SU-DHL-6 (cell line): ENCODE results near the gene PRCC.

Experiments
- H2AFZ ChIP-seq: fragments of 200-600 bp; sonication (generic); 2 replicates; pipeline ENCODE4 v1.6.1; 2014; ENCODE audit warnings: low read depth, mild to moderate bottlenecking, moderate library complexity, mixed read lengths, antibody characterized with exemption, low read length; ENCODE audit not compliant: severe bottlenecking
- H3F3A ChIP-seq: fragments of 200-600 bp; shearing (Covaris generic); 2 replicates; pipeline ENCODE4 v1.6.0; 2016; ENCODE audit warnings: antibody characterized with exemption, mild to moderate bottlenecking; ENCODE audit not compliant: insufficient read depth
- H3K27ac ChIP-seq: fragments of 200-600 bp; sonication (generic); 2 replicates; pipeline ENCODE4 v1.5.1; 2016; ENCODE audit warnings: low read depth, mild to moderate bottlenecking, low read length, moderate library complexity, mixed read lengths
- H3K27me3 ChIP-seq: fragments of 200-600 bp; sonication (generic), shearing (Covaris generic); 2 replicates; pipeline ENCODE4 v1.6.0; 2014; ENCODE audit warnings: mild to moderate bottlenecking, low read length
- H3K36me3 ChIP-seq: fragments of 200-600 bp; sonication (generic); 2 replicates; pipeline ENCODE4 v1.6.1; 2014; ENCODE audit warnings: mild to moderate bottlenecking, low read length, mixed read lengths
- H3K4me2 ChIP-seq: fragments of 300-600, 200-600 bp; shearing (Covaris generic), sonication (generic); 2 replicates; pipeline ENCODE4 v1.6.0; 2014; ENCODE audit warnings: low read length, low read depth, mild to moderate bottlenecking; ENCODE audit not compliant: poor library complexity, severe bottlenecking
- H3K4me3 ChIP-seq: fragments of 200-600 bp; sonication (generic); 2 replicates; pipeline ENCODE4 v1.5.1; 2014; ENCODE audit warnings: antibody characterized with exemption, low read length, mild to moderate bottlenecking, mixed read lengths; ENCODE audit not compliant: insufficient read depth, poor library complexity, severe bottlenecking
- H3K79me2 ChIP-seq: fragments of 200-600 bp; sonication (generic); 2 replicates; pipeline ENCODE4 v1.6.1; 2014; ENCODE audit warnings: mild to moderate bottlenecking, low read length, moderate library complexity; ENCODE audit not compliant: insufficient read depth
- H3K9ac ChIP-seq: fragments of 200-600 bp; sonication (generic); 2 replicates; pipeline ENCODE4 v1.7.0; 2014; ENCODE audit warnings: mild to moderate bottlenecking, low read length
- H3K9me2 ChIP-seq: fragments of 200-600 bp; sonication (generic); replicated peaks from 2 replicates; pipeline ENCODE4 v1.6.1; 2014; ENCODE audit warnings: low read length; ENCODE audit not compliant: insufficient read depth
- H3K9me3 ChIP-seq: fragments of 200-600 bp; sonication (generic); 2 replicates; pipeline ENCODE4 v1.6.1; 2014; ENCODE audit warnings: low read length, mixed read lengths; ENCODE audit not compliant: insufficient read depth
- H4K20me1 ChIP-seq: fragments of 200-600 bp; sonication (generic); 2 replicates; pipeline ENCODE4 v1.6.1; 2014; ENCODE audit warnings: low read depth, mild to moderate bottlenecking, antibody characterized with exemption, low read length, moderate library complexity, mixed read lengths
- CTCF ChIP-seq: fragments of 200-600 bp; sonication (generic); IDR thresholded peaks from one replicate; pipeline ENCODE4 v1.5.1; 2017; ENCODE audit warnings: antibody characterized with exemption, mild to moderate bottlenecking, low read length, moderate library complexity; ENCODE audit not compliant: insufficient read depth, poor library complexity, severe bottlenecking
- EZH2phosphoT487 ChIP-seq: fragments of 200-600 bp; sonication (generic), shearing (Covaris generic); conservative IDR thresholded peaks from 2 replicates; pipeline ENCODE4 v1.6.1; 2018; ENCODE audit warnings: mild to moderate bottlenecking, antibody characterized with exemption, low read length, moderate library complexity, mixed read lengths

The PRCC gene

DNA sequence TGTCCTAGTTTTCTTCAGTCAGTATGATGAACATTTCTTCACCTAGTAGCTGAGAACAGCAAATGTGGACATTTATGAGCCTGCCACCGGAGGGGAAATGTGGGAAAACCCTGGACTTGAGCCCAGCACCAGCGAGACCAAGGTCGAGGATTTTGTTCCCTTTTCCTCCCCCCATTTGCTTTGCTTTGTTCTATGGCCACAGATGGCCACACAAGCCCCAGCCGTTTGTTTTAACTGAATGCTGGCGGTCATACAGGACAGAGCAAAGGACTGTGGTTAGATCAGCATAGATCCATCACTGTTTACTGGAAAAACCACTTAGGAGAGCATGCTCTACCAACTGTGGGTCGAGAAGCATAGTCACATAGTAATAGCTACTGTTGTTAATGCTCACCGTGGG lies 28.5 kb downstream of the PRCC start:
- H3K27ac ChIP-seq: no peak overlapping the region
- no peak overlapping the region for H3K9ac ChIP-seq
- H3K4me3 ChIP-seq: no peak overlapping the region
- peaks cover 35% of the 10 kb centered on the region for H3K36me3 ChIP-seq
- H3K27me3 ChIP-seq: no peaks in the 10 kb centered on the region
- H3K9me2 ChIP-seq: no peaks in the 10 kb centered on the region
- no peak for TF ChIP-seq CTCF
- TF ChIP-seq EZH2phosphoT487: no peak
- H4K20me1 ChIP-seq: no peaks in the 10 kb centered on the region
- no peaks in the 10 kb centered on the region for H3K9me3 ChIP-seq
- no peak overlapping the region for H3K4me2 ChIP-seq
- H2AFZ ChIP-seq: no peak overlapping the region
- H3F3A ChIP-seq: peaks cover 5% of the 10 kb centered on the region; the same call in 1 of the 2 replicates
- H3K79me2 ChIP-seq: no peaks in the 10 kb centered on the region

- Histone ChIP-seq H3K27me3 (no peaks in the 10 kb centered on the region), H3K36me3 (peaks cover 35% of the 10 kb centered on the region), H3K9ac (no peak overlapping the region), H3F3A (peaks cover 5% of the 10 kb centered on the region; the same call in 1 of the 2 replicates), H3K9me2 (no peaks in the 10 kb centered on the region), H4K20me1 (no peaks in the 10 kb centered on the region; the same call in 1 of the 2 replicates), H3K4me3 (no peak overlapping the region), H3K27ac (no peak overlapping the region), H3K79me2 (no peaks in the 10 kb centered on the region), H3K4me2 (no peak overlapping the region), H2AFZ (no peak overlapping the region), H3K9me3 (no peaks in the 10 kb centered on the region)
- no peak for TF ChIP-seq EZH2phosphoT487
- TF ChIP-seq CTCF: no peak
Observed at GRCh38 chr1:156796340-156797097, 29.2 kb downstream of the PRCC start.

- Histone ChIP-seq H4K20me1 (no peaks in the 10 kb centered on the region; the same call in 1 of the 2 replicates), H3K4me2 (no peak overlapping the region), H2AFZ (no peak overlapping the region), H3K27ac (no peak overlapping the region), H3K9me3 (no peaks in the 10 kb centered on the region), H3K36me3 (peaks cover 32% of the 10 kb centered on the region), H3K27me3 (no peaks in the 10 kb centered on the region), H3K9me2 (no peaks in the 10 kb centered on the region), H3K9ac (no peak overlapping the region), H3F3A (peaks cover 5% of the 10 kb centered on the region; the same call in 1 of the 2 replicates), H3K4me3 (no peak overlapping the region), H3K79me2 (no peaks in the 10 kb centered on the region)
- TF ChIP-seq CTCF (peak; percentile 80), EZH2phosphoT487 (no peak)
Observed at GRCh38 chr1:156797212-156797871, 30.0 kb downstream of the PRCC start.
